Keratinocyte (primary cell): Measurements from ENCODE around the gene SETD6.

Source experiments
- EZH2 ChIP-seq: IDR thresholded peaks from one replicate; pipeline ENCODE4 v1.6.1; 2012; ENCODE audit warnings: inconsistent platforms, mild to moderate bottlenecking, low read length, moderate library complexity
- TF ChIP-seq, protein P1 (sequence below), 3 experiments: IDR thresholded peaks in 1 of 3; conservative IDR thresholded peaks in 1 of 3; optimal IDR thresholded peaks in 1 of 3; 2 replicates in 2 of 3; 3 replicates in 1 of 3; pipeline versions ENCODE3 to v1.5.1; 2011; ENCODE audit warnings: low read length in 3 of 3, mild to moderate bottlenecking in 3 of 3, moderate library complexity in 2 of 3, control low read depth in 1 of 3, inconsistent platforms in 1 of 3; ENCODE audit not compliant: insufficient read depth in 2 of 3; ENCODE audit errors: extremely low read depth in 1 of 3

DNA sequence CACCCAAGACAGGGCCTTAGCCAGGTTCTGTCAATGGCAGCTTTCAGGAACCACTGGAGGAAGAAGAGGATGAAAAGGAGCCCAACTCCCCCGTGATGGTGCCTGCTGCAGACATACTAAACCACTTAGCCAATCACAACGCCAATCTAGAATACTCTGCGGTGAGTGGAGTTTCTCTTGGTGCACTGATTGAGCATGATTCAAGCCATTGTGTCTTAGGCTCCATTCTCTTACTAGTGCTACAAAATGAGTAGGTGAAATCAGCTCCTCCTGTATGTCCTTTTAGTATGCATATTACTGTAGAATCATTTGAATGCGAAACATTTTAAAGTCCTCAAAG is 1.4 kb downstream of the SETD6 start:
- TF ChIP-seq, protein P1, sequence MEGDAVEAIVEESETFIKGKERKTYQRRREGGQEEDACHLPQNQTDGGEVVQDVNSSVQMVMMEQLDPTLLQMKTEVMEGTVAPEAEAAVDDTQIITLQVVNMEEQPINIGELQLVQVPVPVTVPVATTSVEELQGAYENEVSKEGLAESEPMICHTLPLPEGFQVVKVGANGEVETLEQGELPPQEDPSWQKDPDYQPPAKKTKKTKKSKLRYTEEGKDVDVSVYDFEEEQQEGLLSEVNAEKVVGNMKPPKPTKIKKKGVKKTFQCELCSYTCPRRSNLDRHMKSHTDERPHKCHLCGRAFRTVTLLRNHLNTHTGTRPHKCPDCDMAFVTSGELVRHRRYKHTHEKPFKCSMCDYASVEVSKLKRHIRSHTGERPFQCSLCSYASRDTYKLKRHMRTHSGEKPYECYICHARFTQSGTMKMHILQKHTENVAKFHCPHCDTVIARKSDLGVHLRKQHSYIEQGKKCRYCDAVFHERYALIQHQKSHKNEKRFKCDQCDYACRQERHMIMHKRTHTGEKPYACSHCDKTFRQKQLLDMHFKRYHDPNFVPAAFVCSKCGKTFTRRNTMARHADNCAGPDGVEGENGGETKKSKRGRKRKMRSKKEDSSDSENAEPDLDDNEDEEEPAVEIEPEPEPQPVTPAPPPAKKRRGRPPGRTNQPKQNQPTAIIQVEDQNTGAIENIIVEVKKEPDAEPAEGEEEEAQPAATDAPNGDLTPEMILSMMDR (optimal IDR thresholded peaks at IDR 0.05 in 1 of 3, IDR thresholded peaks at IDR 0.05 in 1 of 3, conservative IDR thresholded peaks at IDR 0.05 in 1 of 3; ENCODE audit: extremely low read depth in 1 of 3, insufficient read depth in 2 of 3, low read length in 3 of 3) = no peak
- TF ChIP-seq EZH2 = no peak
